Loucy (cell line): ENCODE results near the gene RXRA.

Experiments used
- H2AFZ ChIP-seq: fragments of 200-600 bp; sonication (generic); 2 replicates; pipeline ENCODE4 v1.6.0; 2016; ENCODE audit warnings: antibody characterized with exemption, mild to moderate bottlenecking, low read length, moderate library complexity
- H3F3A ChIP-seq: fragments of 200-600 bp; 2 replicates; pipeline ENCODE4 v1.6.0; 2016; ENCODE audit warnings: antibody characterized with exemption, low read depth, mild to moderate bottlenecking
- H3K27me3 ChIP-seq: fragments of 200-600 bp; sonication (generic); 2 replicates; pipeline ENCODE4 v1.6.1; 2014; ENCODE audit warnings: low read length, mild to moderate bottlenecking; ENCODE audit not compliant: insufficient read depth, poor library complexity, severe bottlenecking
- H3K36me3 ChIP-seq: fragments of 200-600 bp; sonication (generic); 2 replicates; pipeline ENCODE4 v1.6.1; 2016; ENCODE audit warnings: low read length; ENCODE audit not compliant: insufficient read depth
- H3K4me1 ChIP-seq: fragments of 200-600 bp; sonication (generic); 2 replicates; pipeline ENCODE4 v1.5.1; 2014; ENCODE audit warnings: low read length, mild to moderate bottlenecking; ENCODE audit not compliant: insufficient read depth, poor library complexity, severe bottlenecking
- H3K4me2 ChIP-seq: fragments of 200-600 bp; sonication (generic); 2 replicates; pipeline ENCODE4 v1.6.0; 2014; ENCODE audit warnings: antibody characterized with exemption, low read length, low read depth, mild to moderate bottlenecking; ENCODE audit not compliant: poor library complexity, severe bottlenecking
- H3K4me3 ChIP-seq: fragments of 200-600 bp; sonication (generic); 2 replicates; pipeline ENCODE4 v1.5.1; 2014; ENCODE audit warnings: low read length, mild to moderate bottlenecking, mixed read lengths; ENCODE audit not compliant: poor library complexity, severe bottlenecking
- H3K79me2 ChIP-seq: fragments of 200-600 bp; sonication (generic); 2 replicates; pipeline ENCODE4 v1.6.1; 2014; ENCODE audit warnings: low read length; ENCODE audit not compliant: insufficient read depth
- H3K9ac ChIP-seq: fragments of 200-600 bp; sonication (generic); 2 replicates; pipeline ENCODE4 v1.6.0; 2014; ENCODE audit warnings: mild to moderate bottlenecking, low read depth, low read length, moderate library complexity; ENCODE audit not compliant: poor library complexity, severe bottlenecking
- H3K9me2 ChIP-seq: fragments of 200-600 bp; sonication (generic); replicated peaks from 2 replicates; pipeline ENCODE4 v1.6.1; 2016; ENCODE audit warnings: low read depth, low read length, mixed read lengths
- H3K9me3 ChIP-seq: fragments of 200-600 bp; sonication (generic); 2 replicates; pipeline ENCODE4 v1.6.1; 2014; ENCODE audit warnings: mild to moderate bottlenecking, antibody characterized with exemption, low read length, low read depth; ENCODE audit not compliant: insufficient read depth
- H4K20me1 ChIP-seq: fragments of 200-600 bp; sonication (generic); 2 replicates; pipeline ENCODE4 v1.6.0; 2014; ENCODE audit warnings: antibody characterized with exemption, low read length, mild to moderate bottlenecking; ENCODE audit not compliant: insufficient read depth, poor library complexity, severe bottlenecking
- EZH2phosphoT487 ChIP-seq: fragments of 200-600 bp; IDR thresholded peaks from 2 replicates; pipeline ENCODE4 v1.6.1; 2018; ENCODE audit warnings: antibody characterized with exemption, mild to moderate bottlenecking, moderate library complexity, borderline replicate concordance
- TF ChIP-seq, protein P1 (sequence below): fragments of 200-600 bp; sonication (generic); conservative IDR thresholded peaks from 2 replicates; pipeline ENCODE4 v1.5.1; 2014; ENCODE audit warnings: mild to moderate bottlenecking, antibody characterized with exemption, low read length

The RXRA gene

DNA sequence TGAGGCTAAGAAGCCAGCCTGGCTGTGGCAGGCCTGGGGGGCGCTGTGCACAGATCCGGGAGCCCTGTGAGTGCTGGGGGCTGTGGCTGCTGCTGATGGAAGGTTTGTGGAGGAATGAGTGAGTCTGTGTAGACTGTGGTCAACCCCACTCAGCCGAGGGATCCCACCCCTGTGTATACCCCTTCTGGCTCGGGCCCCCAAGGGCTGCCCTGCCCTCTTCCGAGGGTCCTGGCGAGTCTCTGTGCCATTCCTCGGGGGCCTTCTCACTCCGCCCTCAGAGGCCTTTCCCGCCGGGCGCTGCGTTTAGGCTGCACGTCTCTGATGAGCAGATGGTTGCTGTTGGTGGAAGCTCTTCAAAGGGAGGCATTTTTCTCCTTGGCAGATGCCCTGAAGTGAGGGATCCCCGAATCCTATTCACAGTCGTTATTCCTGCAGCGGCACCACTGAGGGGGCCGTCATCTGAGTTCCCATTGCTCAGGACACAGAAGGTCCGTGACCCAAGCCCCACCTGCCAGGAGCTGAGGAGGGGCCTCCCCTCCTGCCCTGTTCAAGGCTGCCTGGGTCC, 94.1 kb downstream of the RXRA start:
- Histone ChIP-seq H3K4me1 (no peaks in the 10 kb centered on the region), H3K9ac (no peak overlapping the region), H3K4me3 (no peak overlapping the region), H3K27me3 (no peaks in the 10 kb centered on the region), H3K36me3 (peaks cover 85% of the 10 kb centered on the region; the same call in 1 of the 2 replicates), H3K9me2 (no peaks in the 10 kb centered on the region), H3K4me2 (no peak overlapping the region), H4K20me1 (no peaks in the 10 kb centered on the region), H3K79me2 (no peaks in the 10 kb centered on the region), H2AFZ (no peak overlapping the region), H3F3A (no peaks in the 10 kb centered on the region), H3K9me3 (no peaks in the 10 kb centered on the region)
- TF ChIP-seq, protein P1, sequence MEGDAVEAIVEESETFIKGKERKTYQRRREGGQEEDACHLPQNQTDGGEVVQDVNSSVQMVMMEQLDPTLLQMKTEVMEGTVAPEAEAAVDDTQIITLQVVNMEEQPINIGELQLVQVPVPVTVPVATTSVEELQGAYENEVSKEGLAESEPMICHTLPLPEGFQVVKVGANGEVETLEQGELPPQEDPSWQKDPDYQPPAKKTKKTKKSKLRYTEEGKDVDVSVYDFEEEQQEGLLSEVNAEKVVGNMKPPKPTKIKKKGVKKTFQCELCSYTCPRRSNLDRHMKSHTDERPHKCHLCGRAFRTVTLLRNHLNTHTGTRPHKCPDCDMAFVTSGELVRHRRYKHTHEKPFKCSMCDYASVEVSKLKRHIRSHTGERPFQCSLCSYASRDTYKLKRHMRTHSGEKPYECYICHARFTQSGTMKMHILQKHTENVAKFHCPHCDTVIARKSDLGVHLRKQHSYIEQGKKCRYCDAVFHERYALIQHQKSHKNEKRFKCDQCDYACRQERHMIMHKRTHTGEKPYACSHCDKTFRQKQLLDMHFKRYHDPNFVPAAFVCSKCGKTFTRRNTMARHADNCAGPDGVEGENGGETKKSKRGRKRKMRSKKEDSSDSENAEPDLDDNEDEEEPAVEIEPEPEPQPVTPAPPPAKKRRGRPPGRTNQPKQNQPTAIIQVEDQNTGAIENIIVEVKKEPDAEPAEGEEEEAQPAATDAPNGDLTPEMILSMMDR, result no peak
- no peak for TF ChIP-seq EZH2phosphoT487

DNA sequence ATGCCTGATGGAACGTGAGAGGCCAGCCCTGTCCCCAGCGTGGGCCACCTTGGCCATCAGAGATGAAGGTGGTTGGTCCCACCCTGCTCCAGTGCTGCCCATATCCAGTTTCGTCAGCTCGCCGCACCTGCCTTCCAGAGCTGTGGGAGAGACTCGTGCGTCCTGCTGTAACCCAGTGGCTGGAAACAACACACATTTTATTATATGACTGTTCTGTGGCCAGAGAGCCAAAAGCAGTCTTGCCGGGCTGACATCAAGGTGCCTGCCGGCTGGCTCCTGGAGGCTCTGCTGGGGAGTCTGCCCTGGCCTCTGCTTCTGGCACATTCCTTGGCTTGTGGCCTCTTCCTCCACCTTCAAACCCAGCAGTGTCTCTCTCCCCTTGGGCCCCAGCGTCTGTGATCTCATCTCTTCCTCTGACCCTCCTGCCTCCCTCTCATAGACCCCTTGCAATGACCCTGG, 94.7 kb downstream of the RXRA start:
- Histone ChIP-seq H3K4me1 (no peaks in the 10 kb centered on the region), H3K9ac (no peak overlapping the region), H3K27me3 (no peaks in the 10 kb centered on the region), H3K9me2 (no peaks in the 10 kb centered on the region), H4K20me1 (no peaks in the 10 kb centered on the region), H3K4me2 (no peak overlapping the region), H3F3A (no peaks in the 10 kb centered on the region), H2AFZ (no peak overlapping the region), H3K79me2 (no peaks in the 10 kb centered on the region), H3K4me3 (no peak overlapping the region), H3K36me3 (peaks cover 90% of the 10 kb centered on the region; the same call in 1 of the 2 replicates), H3K9me3 (no peaks in the 10 kb centered on the region)
- no peak for TF ChIP-seq EZH2phosphoT487
- TF ChIP-seq, protein P1, result no peak

DNA sequence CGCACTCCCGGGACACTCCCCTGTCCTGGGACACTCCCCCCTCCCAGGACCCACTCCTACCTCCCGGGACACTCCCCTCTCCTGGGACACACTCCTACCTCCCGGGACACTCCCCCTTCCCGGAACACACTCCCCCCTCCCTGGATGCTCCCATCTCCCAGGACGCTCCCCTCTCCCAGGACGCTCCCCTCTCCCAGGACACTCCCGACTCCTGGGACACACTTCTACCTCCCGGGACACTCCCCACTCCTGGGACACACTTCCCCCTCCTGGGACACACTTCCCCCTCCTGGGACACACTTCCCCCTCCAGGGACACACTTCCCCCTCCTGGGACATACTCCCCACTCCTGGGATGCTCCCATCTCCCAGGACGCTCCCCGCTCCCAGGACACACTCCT, 95.6 kb downstream of the RXRA start:
- TF ChIP-seq, protein P1, result no peak
- no peak for TF ChIP-seq EZH2phosphoT487
- no peaks in the 10 kb centered on the region for H4K20me1 ChIP-seq
- H3K9me2 ChIP-seq, result no peaks in the 10 kb centered on the region
- no peak overlapping the region for H3K9ac ChIP-seq
- peaks cover 89% of the 10 kb centered on the region; the same call in 1 of the 2 replicates for H3K36me3 ChIP-seq
- H3K79me2 ChIP-seq, result no peaks in the 10 kb centered on the region
- no peak overlapping the region for H3K4me2 ChIP-seq
- H2AFZ ChIP-seq, result no peak overlapping the region
- no peaks in the 10 kb centered on the region for H3F3A ChIP-seq
- no peaks in the 10 kb centered on the region for H3K4me1 ChIP-seq
- H3K27me3 ChIP-seq, result no peaks in the 10 kb centered on the region
- no peak overlapping the region for H3K4me3 ChIP-seq
- H3K9me3 ChIP-seq, result no peaks in the 10 kb centered on the region
